ENCODE results near the gene SLC29A2.

GRCh38 chr11:66345316-66345649 lies 26.3 kb downstream of the SLC29A2 start:
- TF ChIP-seq CTCF (conservative IDR thresholded peaks at IDR 0.05; ENCODE audit: low read depth, low read length) = no peak
- no peak for TF ChIP-seq EZH2 (IDR thresholded peaks at IDR 0.05; ENCODE audit: low read length, unreplicated experiment)
- no peak for TF ChIP-seq EZH2phosphoT487 (IDR thresholded peaks at IDR 0.05; ENCODE audit: borderline replicate concordance, low read length)

Measured in PC-3 (cell line).